Stomach (tissue), 4 donors: ENCODE data around the gene PLXND1.

Experiments
- EP300 ChIP-seq: sonication (generic); formaldehyde crosslinking; IDR thresholded peaks from one replicate; pipeline ENCODE4 v1.6.1; 2017; ENCODE audit warnings: antibody characterized with exemption
- POLR2A ChIP-seq, 4 donors: fragments of 450-650 bp; IDR thresholded peaks; one replicate each; pipeline ENCODE4 v1.6.1; 2016; ENCODE audit warnings: antibody characterized with exemption in 4 of 4, control low read depth in 2 of 4, mild to moderate bottlenecking in 1 of 4, moderate library complexity in 1 of 4
- POLR2AphosphoS5 ChIP-seq, 3 donors: sonication (generic); formaldehyde crosslinking; IDR thresholded peaks; one replicate each; pipeline ENCODE4 v1.6.1; 2016; ENCODE audit warnings: antibody characterized with exemption in 3 of 3
- TF ChIP-seq, protein P1 (sequence below), 7 experiments: fragments of 450-650 bp in 4 of 7; fragments of 200-600 bp in 3 of 7; sonication (generic) in 3 of 7; IDR thresholded peaks; one replicate each; pipeline ENCODE4 v1.5.1; 2016 to 2019; ENCODE audit warnings: antibody characterized with exemption in 7 of 7, control low read depth in 2 of 7, mild to moderate bottlenecking in 1 of 7

DNA sequence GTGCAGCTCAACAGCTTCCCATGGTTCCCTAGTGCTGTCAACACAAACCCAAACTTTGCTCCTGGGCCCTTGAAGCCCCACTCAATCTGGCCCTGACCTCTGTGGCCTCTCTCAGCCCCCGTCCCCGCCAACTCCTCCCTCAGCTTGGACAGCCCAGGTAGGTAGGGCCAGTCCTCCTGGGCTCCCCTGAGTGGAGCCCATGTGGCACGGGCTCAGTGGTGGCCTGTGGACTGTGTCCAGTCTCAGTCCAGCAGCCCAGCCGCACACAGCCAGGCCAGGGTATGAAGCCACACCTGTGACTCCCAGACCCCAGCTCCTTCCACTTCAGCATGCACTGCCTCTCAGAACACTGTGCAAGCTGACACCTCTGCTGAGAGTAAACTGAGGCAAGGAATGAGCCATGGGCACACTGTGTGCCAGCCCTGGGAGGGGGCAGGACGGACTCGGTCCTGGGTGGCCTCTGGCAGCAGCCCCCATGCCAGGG is 11.5 kb downstream of the PLXND1 start:
- TF ChIP-seq, protein P1, sequence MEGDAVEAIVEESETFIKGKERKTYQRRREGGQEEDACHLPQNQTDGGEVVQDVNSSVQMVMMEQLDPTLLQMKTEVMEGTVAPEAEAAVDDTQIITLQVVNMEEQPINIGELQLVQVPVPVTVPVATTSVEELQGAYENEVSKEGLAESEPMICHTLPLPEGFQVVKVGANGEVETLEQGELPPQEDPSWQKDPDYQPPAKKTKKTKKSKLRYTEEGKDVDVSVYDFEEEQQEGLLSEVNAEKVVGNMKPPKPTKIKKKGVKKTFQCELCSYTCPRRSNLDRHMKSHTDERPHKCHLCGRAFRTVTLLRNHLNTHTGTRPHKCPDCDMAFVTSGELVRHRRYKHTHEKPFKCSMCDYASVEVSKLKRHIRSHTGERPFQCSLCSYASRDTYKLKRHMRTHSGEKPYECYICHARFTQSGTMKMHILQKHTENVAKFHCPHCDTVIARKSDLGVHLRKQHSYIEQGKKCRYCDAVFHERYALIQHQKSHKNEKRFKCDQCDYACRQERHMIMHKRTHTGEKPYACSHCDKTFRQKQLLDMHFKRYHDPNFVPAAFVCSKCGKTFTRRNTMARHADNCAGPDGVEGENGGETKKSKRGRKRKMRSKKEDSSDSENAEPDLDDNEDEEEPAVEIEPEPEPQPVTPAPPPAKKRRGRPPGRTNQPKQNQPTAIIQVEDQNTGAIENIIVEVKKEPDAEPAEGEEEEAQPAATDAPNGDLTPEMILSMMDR (IDR thresholded peaks at IDR 0.05) = no peak
- TF ChIP-seq POLR2A (IDR thresholded peaks at IDR 0.05) = no peak
- no peak for TF ChIP-seq POLR2AphosphoS5 (IDR thresholded peaks at IDR 0.05)
- no peak for TF ChIP-seq EP300
